B cell (primary cell): Measurements from ENCODE around the gene RAPGEF5.

Experiments used
- EZH2 ChIP-seq: IDR thresholded peaks from 2 replicates; pipeline ENCODE4 v1.6.1; 2012; ENCODE audit warnings: borderline replicate concordance, low read depth, mild to moderate bottlenecking, moderate library complexity, low read length; ENCODE audit not compliant: insufficient read depth, poor library complexity, severe bottlenecking
- TF ChIP-seq, protein P1 (sequence below): fragments of 200-600 bp; IDR thresholded peaks from one replicate; pipeline ENCODE4 v1.8.0; 2022; ENCODE audit warnings: antibody characterized with exemption, mild to moderate bottlenecking

GRCh38 chr7:22141355-22141754 lies 215.6 kb downstream of the RAPGEF5 start:
- TF ChIP-seq, protein P1, sequence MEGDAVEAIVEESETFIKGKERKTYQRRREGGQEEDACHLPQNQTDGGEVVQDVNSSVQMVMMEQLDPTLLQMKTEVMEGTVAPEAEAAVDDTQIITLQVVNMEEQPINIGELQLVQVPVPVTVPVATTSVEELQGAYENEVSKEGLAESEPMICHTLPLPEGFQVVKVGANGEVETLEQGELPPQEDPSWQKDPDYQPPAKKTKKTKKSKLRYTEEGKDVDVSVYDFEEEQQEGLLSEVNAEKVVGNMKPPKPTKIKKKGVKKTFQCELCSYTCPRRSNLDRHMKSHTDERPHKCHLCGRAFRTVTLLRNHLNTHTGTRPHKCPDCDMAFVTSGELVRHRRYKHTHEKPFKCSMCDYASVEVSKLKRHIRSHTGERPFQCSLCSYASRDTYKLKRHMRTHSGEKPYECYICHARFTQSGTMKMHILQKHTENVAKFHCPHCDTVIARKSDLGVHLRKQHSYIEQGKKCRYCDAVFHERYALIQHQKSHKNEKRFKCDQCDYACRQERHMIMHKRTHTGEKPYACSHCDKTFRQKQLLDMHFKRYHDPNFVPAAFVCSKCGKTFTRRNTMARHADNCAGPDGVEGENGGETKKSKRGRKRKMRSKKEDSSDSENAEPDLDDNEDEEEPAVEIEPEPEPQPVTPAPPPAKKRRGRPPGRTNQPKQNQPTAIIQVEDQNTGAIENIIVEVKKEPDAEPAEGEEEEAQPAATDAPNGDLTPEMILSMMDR = no peak
- no peak for TF ChIP-seq EZH2
